K562 (cell line): ENCODE measurements around the gene PEX10. TPM values are rescaled to one million over a fixed set of nuclear protein-coding genes. Genes with fewer than 3 reads are reported as not detected.
A peak's percentile ranks its signal among the peaks of the same experiment; 100 is the strongest.

Source experiments
- BACH1 ChIP-seq: fragments of 200-800 bp; sonication (Bioruptor generic); IDR thresholded peaks from 2 replicates; pipeline ENCODE4 v1.6.1; 2016; ENCODE audit warnings: missing genetic modification characterization, missing compliant biosample characterization
- CREB3 ChIP-seq: fragments of 450-650 bp; conservative IDR thresholded peaks from 2 replicates; pipeline ENCODE4 v1.6.1; 2016; ENCODE audit warnings: missing genetic modification characterization, low read depth, mild to moderate bottlenecking, missing compliant biosample characterization, moderate library complexity
- E2F3 ChIP-seq: fragments of 250-450 bp; sonication (Bioruptor Pico); IDR thresholded peaks from 2 replicates; pipeline ENCODE4 v1.4.0; 2020; ENCODE audit warnings: mild to moderate bottlenecking
- ESRRA ChIP-seq: fragments of 450-650 bp; IDR thresholded peaks from 2 replicates; pipeline ENCODE4 v1.6.1; 2014; ENCODE audit warnings: low read depth, mild to moderate bottlenecking, moderate library complexity, borderline replicate concordance
- FOXK1 ChIP-seq: sonication (generic); formaldehyde crosslinking; IDR thresholded peaks from 2 replicates; pipeline ENCODE4 v1.8.0; 2022; ENCODE audit warnings: missing genetic modification reagents, mild to moderate bottlenecking, borderline replicate concordance
- FOXO4 ChIP-seq: fragments of 450-650 bp; formaldehyde crosslinking; IDR thresholded peaks from 2 replicates; pipeline ENCODE4 v1.4.0; 2020; ENCODE audit warnings: mild to moderate bottlenecking, moderate library complexity
- KLF16 ChIP-seq: IDR thresholded peaks from 2 replicates; pipeline ENCODE4 v1.6.1; 2016; ENCODE audit warnings: antibody characterized with exemption
- LEF1 ChIP-seq: fragments of 450-650 bp; IDR thresholded peaks from 2 replicates; pipeline ENCODE4 v1.6.1; 2016; ENCODE audit warnings: mild to moderate bottlenecking
- MITF ChIP-seq: IDR thresholded peaks from 2 replicates; pipeline ENCODE4 v1.6.1; 2014; ENCODE audit warnings: antibody characterized with exemption
- RBM15 ChIP-seq: fragments of 200-400 bp; formaldehyde crosslinking; IDR thresholded peaks from 2 replicates; pipeline ENCODE4 v1.6.1; 2018; ENCODE audit warnings: mild to moderate bottlenecking, low read length, moderate library complexity; ENCODE audit not compliant: insufficient read depth
- RBM39 ChIP-seq: fragments of 200-400 bp; formaldehyde crosslinking; optimal IDR thresholded peaks from 2 replicates; pipeline ENCODE3; 2018; ENCODE audit warnings: low read depth, low read length
- TCF7L2 ChIP-seq: fragments of 150-350 bp; IDR thresholded peaks from 2 replicates; pipeline ENCODE4 v1.6.1; 2016; ENCODE audit warnings: low read depth, mild to moderate bottlenecking, low read length, moderate library complexity
- TCFL5 ChIP-seq: fragments of 250-450 bp; sonication (Bioruptor Pico); conservative IDR thresholded peaks from 2 replicates; pipeline ENCODE4 v1.6.1; 2021; ENCODE audit warnings: mild to moderate bottlenecking, moderate library complexity, matching md5 sums
- TRIM28 ChIP-seq: fragments of 450-650 bp; IDR thresholded peaks from 2 replicates; pipeline ENCODE4 v1.6.1; 2017
- ZBTB1 ChIP-seq: sonication (generic); formaldehyde crosslinking; IDR thresholded peaks from 2 replicates; pipeline ENCODE4 v1.8.1; 2023; ENCODE audit warnings: missing genetic modification reagents, low read depth, mild to moderate bottlenecking, borderline replicate concordance
- ZNF318 ChIP-seq, 2 experiments: fragments of 450-650 bp; IDR thresholded peaks; 2 replicates each; pipeline ENCODE4 v1.6.1; 2016; ENCODE audit warnings: mild to moderate bottlenecking in 2 of 2, borderline replicate concordance in 1 of 2, low read depth in 1 of 2, moderate library complexity in 1 of 2
- polyA plus RNA-seq, 8 experiments: library from polyadenylated mRNA; depleted of rRNA in 4 of 8; stranded (reverse) in 5 of 8; unstranded in 3 of 8; fragments of >200 nt; fragmentation: Nextera tagmentation in 2 of 8; fragmentation: Illumina TruSeq in 1 of 8; extraction: Ambion mirVana in 2 of 8; extraction: Trizol in 1 of 8; gene quantifications; 2 replicates each; pipeline versions ENCODE4 v1.2.1 to v1.2.3, GENCODE V29; 2011 to 2014; ENCODE audit warnings: inconsistent platforms in 1 of 8, missing spikeins in 1 of 8
- total RNA-seq, 7 experiments: library from RNA; depleted of rRNA in 6 of 7; stranded (reverse); fragments of >200 nt in 6 of 7; fragmentation: Illumina TruSeq in 2 of 7; extraction: Trizol in 2 of 7; gene quantifications; 2 replicates each; pipeline versions ENCODE4 v1.2.1 to v1.2.3, GENCODE V29; 2011 to 2021; ENCODE audit warnings: low replicate concordance in 1 of 7

Gene PEX10
- total and polyA plus RNA-seq, 9 of the 15 experiments (the other 6 are each of a cell fraction or from before 2014, with no cell fraction given) = 0.03 to 26.2 (median 8.7) TPM

GRCh38 chr1:2412773-2413494, 570 bp upstream of the PEX10 start (continued):
- TF ChIP-seq RBM39 = no peak
- TF ChIP-seq MITF = no peak
- TF ChIP-seq CREB3 (tag) = no peak
- TF ChIP-seq FOXO4 (CRISPR knock-in tag) = no peak
- no peak for TF ChIP-seq RBM15
- TF ChIP-seq ESRRA = no peak
- TF ChIP-seq TCF7L2 = no peak
- TF ChIP-seq FOXK1 (CRISPR knock-in tag) = no peak
- TF ChIP-seq TRIM28 = 0 out of 2 replicates have a peak, but pooled peaks have one; percentile 35
- TF ChIP-seq ZNF318 (IDR thresholded peaks at IDR 0.05; ENCODE audit: borderline replicate concordance in 1 of 2, low read depth in 1 of 2) = no peak
- TF ChIP-seq KLF16 = no peak
- no peak for TF ChIP-seq BACH1 (tag)
- no peak for TF ChIP-seq LEF1
- TF ChIP-seq ZBTB1 (CRISPR knock-in tag) = peak; percentile 68; the same call in 1 of the 2 replicates
- no peak for TF ChIP-seq TCFL5 (CRISPR knock-in tag)
- peak; percentile 69; the same call in 1 of the 2 replicates for TF ChIP-seq E2F3 (CRISPR knock-in tag)
